GM04503 (cell line): ENCODE measurements around the gene PRTN3.

ENCODE experiments used
- DNase-seq: peaks from one replicate; pipeline ENCODE4 v3.0.0-alpha.2; 2012; ENCODE audit warnings: low read depth

The PRTN3 gene

GRCh38 chr19:840519-841206, at the start of gene PRTN3:
PRTN3 (plus strand) TSS chr19:840999; CDS start chr19:841009, 10 bp downstream.
- no peak for DNase-seq

- DNase-seq: no peak
These were observed 49.7 kb upstream of the PRTN3 start for GRCh38 chr19:791007-791566.

GRCh38 chr19:791567-792305, 49.1 kb upstream of the PRTN3 start:
- DNase-seq: no peak

- no peak for DNase-seq
These were observed 48.4 kb upstream of the PRTN3 start for GRCh38 chr19:792306-792885.

GRCh38 chr19:793806-794205, 47.0 kb upstream of the PRTN3 start:
- DNase-seq: no peak

DNA sequence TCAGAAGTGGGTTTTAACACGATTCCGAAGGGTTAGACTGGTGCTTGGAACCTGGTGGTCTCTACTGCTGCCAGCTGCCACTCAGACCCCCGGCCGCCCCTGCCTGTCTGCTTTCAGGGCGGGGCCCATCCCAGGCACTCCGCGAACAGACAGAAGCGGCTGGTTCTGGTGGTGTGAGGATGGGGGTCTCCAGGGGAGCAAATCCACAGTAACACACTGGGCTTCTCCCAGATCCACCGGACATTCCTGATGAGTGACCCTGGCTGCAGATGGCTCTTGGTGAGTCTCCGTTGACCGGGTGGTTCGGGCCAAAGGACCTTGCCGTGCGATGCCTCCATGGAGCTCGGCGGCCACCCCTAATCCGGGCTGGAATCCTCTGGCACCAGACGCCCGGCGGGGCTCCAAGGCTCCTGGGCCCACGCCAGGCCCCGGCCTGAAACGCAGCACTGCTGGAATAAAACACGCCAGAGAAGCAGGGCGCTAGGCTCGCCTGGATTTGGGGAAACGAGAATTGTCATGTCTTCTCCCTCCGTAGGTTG, 45.7 kb upstream of the PRTN3 start:
- DNase-seq: no peak

- no peak for DNase-seq
These were observed 44.9 kb upstream of the PRTN3 start for GRCh38 chr19:795691-796581.

- peak; percentile 97 for DNase-seq
These were observed 43.9 kb upstream of the PRTN3 start, which contains the start of gene PTBP1 for GRCh38 chr19:796692-797527. PTBP1 (plus strand) TSS chr19:797452; CDS start chr19:797498, 46 bp downstream.

DNA sequence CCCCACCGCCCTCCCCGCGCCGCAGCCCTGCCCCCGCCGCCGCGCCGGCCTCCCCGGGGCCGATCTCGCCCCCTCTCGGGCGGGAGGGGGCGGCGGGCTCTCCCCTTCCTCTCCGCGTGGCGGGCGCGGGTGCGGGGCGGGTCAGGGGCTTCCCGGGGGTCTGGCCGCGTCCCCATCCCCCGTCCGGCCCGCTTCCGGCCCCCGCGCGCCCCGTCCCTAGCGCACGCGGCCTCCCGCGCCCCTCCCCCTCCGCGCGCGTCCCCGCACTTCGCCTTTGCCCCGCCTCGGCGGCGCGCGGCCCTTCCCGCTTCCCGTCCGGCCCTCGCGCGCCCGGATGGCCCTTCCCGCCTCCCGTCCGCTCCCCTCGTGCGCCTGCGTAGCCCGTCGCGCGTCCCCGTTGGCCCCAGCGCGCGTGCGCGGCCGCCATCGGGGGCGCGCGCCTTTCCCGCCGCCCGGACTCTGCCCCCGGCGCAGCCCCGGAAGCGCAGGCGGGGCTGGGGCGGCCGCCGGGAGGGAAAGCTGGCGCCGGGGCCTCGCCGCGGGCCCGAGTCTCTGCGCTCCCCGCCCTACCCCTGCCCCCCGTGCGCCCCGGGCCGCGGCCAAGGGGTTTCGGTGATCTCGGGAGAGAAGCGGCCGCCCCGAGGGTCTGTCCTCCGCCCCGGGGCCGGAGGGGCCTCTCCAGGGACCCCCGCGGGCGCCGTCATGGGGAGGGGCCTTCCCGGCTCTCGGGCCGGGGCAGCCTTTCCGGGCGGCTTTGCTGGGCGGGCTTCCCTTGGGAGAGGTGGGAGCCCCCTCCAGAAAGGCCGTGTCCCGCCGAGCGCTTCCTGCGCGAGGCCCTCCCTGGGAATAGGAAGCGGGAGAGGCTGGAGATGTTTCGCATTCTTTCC, 43.0 kb upstream of the PRTN3 start:
- no peak for DNase-seq

GRCh38 chr19:798415-799075, 42.3 kb upstream of the PRTN3 start:
- DNase-seq: no peak

DNA sequence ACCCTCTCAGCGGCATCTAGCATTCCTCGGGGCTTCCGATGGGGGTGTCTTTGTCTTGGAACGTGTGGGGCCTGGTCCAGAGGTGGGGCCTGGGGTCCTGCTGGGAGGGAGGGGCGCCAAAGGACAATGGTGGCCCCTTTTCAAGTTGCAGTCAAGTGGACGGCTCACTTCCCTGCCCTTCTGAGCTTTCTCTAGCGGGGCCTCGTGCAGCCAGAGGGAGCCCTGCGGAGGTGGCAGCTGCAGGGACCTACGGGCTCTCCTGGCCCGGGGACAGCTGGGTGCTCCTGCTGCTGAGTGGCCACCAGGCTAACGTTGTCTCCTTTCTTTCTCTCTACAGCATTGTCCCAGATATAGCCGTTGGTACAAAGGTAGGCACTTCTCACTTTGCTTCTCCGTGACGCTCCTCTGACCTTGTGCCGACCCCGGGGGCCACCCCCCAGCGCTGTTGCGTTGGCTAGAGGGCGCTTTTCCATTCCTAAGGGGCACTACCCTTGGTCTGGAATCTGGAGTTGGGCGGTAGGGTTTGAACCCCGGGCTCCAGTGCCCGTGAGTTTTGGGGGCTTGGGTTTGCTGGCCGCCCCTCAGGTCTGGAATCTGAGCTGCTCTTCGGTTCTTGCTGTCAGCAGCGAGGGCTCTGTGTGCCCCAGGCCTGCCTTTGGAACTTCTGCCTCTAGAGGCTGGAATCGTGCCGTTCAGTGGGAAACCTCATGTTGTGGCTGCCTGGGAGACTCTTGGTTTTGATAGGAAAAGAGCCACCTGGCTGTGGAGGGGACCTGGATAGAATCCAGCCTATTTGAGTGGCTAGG, 41.5 kb upstream of the PRTN3 start:
- no peak for DNase-seq

- DNase-seq: no peak
These were observed 40.3 kb upstream of the PRTN3 start for GRCh38 chr19:800360-801029.

DNA sequence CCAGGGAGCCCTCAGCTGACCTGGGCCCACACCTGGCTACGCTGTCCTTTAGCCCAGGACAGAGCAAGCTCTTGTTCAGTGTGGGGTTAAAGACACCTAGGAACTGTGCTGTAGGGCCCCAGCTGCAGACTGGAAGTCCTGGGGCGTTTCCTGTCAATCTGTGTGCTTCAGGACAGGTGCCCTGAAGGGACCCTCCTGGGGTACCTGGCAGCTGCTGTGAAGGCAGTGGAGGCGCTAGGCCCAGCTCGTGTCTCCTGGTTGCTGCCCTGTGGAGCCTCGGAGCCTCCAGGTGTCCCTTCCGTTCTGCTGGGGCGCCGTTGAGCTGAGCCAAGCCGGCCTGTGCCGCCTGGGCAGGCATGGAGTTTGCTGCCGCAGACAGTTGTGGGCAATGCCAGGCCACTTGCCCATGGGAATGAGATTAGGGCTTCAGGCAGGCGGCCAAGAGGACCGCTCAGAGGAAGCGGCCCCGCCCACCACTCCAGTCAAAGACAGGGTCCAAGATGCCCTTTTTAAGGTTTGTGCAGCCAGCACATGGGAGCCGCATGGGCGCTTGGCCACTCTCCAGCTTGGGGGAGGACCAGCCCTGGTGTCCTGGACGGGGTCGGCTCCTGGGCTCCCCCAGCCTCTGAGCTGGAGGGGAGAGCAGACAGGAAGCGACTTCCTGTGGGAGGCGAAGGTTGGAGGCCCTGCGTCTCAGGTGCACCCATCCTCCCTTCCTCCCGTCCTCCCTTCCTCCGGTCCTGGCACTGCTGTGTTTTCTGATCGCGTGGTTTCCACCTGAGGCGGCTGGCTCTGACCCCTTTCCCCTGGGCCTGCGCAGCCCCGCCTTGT, 39.6 kb upstream of the PRTN3 start:
- DNase-seq: no peak

DNA sequence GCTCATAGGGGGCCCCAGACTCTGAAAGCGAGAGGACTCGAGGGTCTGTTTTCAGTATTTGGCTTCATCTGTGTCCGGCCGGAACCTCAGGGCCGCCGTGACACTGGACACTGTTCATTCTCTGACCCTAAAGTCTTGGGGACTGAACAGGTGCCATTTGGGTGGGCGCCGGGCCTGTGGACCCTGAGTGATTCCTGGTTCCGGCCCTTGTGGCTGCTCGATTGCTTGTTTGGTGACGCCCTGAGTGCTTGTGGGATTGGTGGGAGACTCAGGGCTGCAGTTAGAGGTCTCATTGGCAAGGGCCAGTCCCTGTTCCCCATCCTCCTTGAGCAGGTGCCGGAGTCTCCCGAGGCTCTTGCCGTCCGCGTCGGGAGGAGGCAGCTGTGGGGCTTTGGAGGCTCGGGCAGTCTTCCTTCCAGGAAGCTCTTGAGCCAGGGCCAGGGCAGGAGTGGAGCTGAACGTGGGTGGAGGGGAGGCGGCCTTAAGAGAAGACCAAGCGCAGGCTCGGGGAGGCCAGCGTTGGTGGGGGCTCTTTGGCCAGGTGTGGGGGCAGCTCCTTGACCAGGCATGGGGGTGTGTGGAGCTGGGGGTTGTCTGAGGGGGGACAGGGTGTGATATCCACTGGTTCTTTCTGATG, 38.8 kb upstream of the PRTN3 start:
- DNase-seq: no peak

GRCh38 chr19:802498-803098, 38.2 kb upstream of the PRTN3 start:
- DNase-seq: no peak

DNA sequence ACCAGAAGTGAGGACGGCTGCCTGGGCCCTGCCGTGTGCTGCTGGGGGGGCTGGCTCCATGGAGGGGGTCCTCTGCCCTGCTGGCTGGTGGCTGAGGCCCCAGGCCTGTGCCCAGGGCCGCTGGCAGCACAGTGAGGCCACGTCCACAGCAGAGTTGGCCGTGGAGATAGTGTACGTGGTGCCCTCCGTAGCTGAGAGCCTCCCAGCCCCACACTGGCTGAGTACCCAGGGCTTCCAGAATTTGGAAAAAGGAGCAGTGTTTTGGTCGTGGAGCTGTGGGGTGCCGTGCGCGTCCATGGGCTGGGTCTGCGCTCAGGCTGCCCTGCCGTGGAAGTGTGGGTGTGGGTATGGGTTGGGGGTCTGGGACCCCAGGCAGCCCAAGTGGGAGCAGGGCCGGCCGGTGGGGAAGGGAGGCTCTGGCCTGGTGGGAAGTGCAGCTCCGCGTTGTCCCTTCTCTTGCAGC, 37.7 kb upstream of the PRTN3 start:
- DNase-seq: no peak
